H1 (cell line): ENCODE data around the gene MAP4. TPM values are rescaled to one million over a fixed set of nuclear protein-coding genes. Genes with fewer than 3 reads are reported as not detected.

Experiments used
- BCL11A ChIP-seq, 2 experiments: IDR thresholded peaks; one replicate each; pipeline ENCODE4 v1.6.1; 2011; ENCODE audit warnings: low read depth in 2 of 2, low read length in 2 of 2, mild to moderate bottlenecking in 2 of 2
- CHD7 ChIP-seq: fragments of 300-600 bp; sonication (generic); IDR thresholded peaks from 2 replicates; pipeline ENCODE4 v1.7.1; 2012; ENCODE audit warnings: low read length, moderate library complexity, mild to moderate bottlenecking, inconsistent platforms; ENCODE audit not compliant: insufficient replicate concordance
- CTBP2 ChIP-seq: IDR thresholded peaks from 2 replicates; pipeline ENCODE4 v1.7.0; 2011; ENCODE audit warnings: borderline replicate concordance, mild to moderate bottlenecking, moderate library complexity, mixed read lengths, low read length; ENCODE audit not compliant: insufficient read depth, insufficient read length
- HDAC6 ChIP-seq: IDR thresholded peaks from one replicate; pipeline ENCODE4 v1.7.1; 2012; ENCODE audit warnings: low read depth, mild to moderate bottlenecking, inconsistent platforms, low read length, moderate library complexity
- JUND ChIP-seq: IDR thresholded peaks from 2 replicates; pipeline ENCODE4 v1.6.1; 2011; ENCODE audit warnings: mild to moderate bottlenecking, improper control_type of control experiment, low read length
- KDM5A ChIP-seq: fragments of 200-600 bp; IDR thresholded peaks from 2 replicates; pipeline ENCODE4 v1.7.1; 2012; ENCODE audit warnings: mild to moderate bottlenecking, low read length, inconsistent platforms, mixed read lengths
- RBBP5 ChIP-seq: IDR thresholded peaks from 2 replicates; pipeline ENCODE4 v1.7.1; 2012; ENCODE audit warnings: low read depth, mild to moderate bottlenecking, inconsistent platforms, low read length, moderate library complexity, borderline replicate concordance
- RXRA ChIP-seq: IDR thresholded peaks from 2 replicates; pipeline ENCODE4 v1.6.1; 2011; ENCODE audit warnings: low read depth, mild to moderate bottlenecking, low read length, moderate library complexity; ENCODE audit not compliant: insufficient read depth
- TBP ChIP-seq: IDR thresholded peaks from 2 replicates; pipeline ENCODE4 v1.6.1; 2011; ENCODE audit warnings: low read depth, low read length, improper control_type of control experiment
- polyA plus RNA-seq, 7 experiments: library from polyadenylated mRNA; depleted of rRNA in 3 of 7; stranded (reverse) in 5 of 7; unstranded in 2 of 7; fragments of >200 nt in 5 of 7; fragments of 200-250 nt in 2 of 7; gene quantifications; 1 replicate in 5 of 7; 2 replicates in 1 of 7; 4 replicates in 1 of 7; pipeline versions ENCODE4 v1.2.1 to v1.2.3, GENCODE V29; 2011 to 2013; ENCODE audit warnings: missing spikeins in 2 of 7, mixed read lengths in 2 of 7
- total RNA-seq: library from RNA; stranded (reverse); fragmentation: NEBNext Ultra II Directional; extraction: Animal tissue kit (Norgen Biotek cat#: 25700); gene quantifications from 2 replicates; pipeline ENCODE4 v1.2.1, GENCODE V29; 2021

Gene MAP4
- total and polyA plus RNA-seq, 2 of the 8 experiments (the other 6 are each of a cell fraction or from before 2014, with no cell fraction given): 67.0 to 179 TPM

DNA sequence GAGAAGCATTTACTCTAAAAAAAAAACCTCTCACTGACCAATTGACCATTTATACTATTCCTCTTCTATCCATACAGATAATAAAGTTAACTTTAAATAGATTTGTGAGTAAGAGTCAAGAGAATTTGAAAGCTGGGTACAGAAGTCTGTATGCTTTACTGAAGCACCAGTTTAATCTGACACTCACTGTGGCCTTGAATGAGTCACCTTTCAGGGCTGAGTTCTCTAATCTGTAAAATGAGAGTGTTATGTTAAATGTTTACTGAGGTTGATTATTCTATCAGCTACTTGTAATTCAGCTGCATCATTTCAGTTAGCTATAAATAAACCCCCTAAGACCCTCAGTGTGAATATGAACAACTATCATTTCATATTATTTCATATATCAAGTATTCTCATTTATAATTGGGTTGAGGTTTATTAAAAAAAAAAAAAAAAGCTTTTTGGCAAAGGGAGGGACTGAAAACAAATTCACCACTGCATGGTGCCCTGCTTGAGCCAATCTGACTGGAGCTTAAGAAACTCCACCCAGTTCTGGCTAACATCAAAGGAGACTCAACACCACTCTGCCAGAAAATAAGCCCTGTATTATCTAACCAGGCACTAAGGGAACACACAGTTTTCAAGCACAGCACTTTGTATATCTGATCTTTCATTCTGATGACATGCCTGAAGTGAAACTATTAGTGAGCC, 2.8 kb downstream of the MAP4 start (continued):
- TF ChIP-seq CHD7 (no peak), BCL11A (IDR thresholded peaks at IDR 0.05; ENCODE audit: low read depth in 2 of 2, low read length in 2 of 2) (no peak), HDAC6 (no peak), RBBP5 (no peak), JUND (no peak), TBP (no peak), RXRA (no peak), CTBP2 (no peak), KDM5A (no peak)
